ENCODE data around the gene WRAP53.

Gene WRAP53

GRCh38 chr17:7646457-7646856 lies 41.8 kb upstream of the WRAP53 start:
- Histone ChIP-seq H3K9me3 (ENCODE audit: insufficient read depth, low read length) (no peaks in the 10 kb centered on the region), H3K9ac (ENCODE audit: low read length) (no peak overlapping the region), H3K27ac (ENCODE audit: low read length) (no peak overlapping the region), H3K4me2 (ENCODE audit: low read length) (no peak overlapping the region), H3K36me3 (replicated peaks; ENCODE audit: low read depth, low read length) (no peaks in the 10 kb centered on the region), H3K4me1 (ENCODE audit: low read length) (peaks cover 4% of the 10 kb centered on the region; the same call in 1 of the 2 replicates), H2AFZ (ENCODE audit: low read depth, low read length) (no peak overlapping the region), H4K20me1 (ENCODE audit: insufficient read depth, low read length) (no peaks in the 10 kb centered on the region), H3K27me3 (ENCODE audit: low read depth, low read length) (no peaks in the 10 kb centered on the region), H3K4me3 (ENCODE audit: low read length) (no peak overlapping the region), H3K79me2 (ENCODE audit: low read length) (no peaks in the 10 kb centered on the region)
- TF ChIP-seq CTCF (IDR thresholded peaks at IDR 0.05; ENCODE audit: low read depth, low read length) (no peak), EZH2phosphoT487 (IDR thresholded peaks at IDR 0.05; ENCODE audit: low read depth) (no peak)

DNA sequence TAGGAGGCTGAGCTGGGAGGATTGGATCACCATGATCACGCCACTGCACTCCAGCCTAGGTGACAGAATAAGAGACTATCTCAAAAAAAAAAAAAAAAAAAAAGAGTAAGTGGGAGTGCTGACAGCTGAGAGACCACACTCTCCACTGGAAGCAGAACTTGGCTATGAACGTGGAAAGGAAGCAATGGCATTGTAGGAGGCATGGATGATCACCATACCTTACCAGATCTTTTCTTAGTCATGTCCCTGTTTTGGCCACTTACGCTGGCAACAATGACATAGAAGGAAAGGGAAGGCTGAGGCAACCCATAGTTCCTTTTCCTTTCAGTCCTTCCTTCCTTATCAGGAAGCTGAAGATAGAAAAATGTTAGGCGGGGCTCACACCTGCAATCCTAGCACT lies 41.3 kb upstream of the WRAP53 start:
- H3K27me3 ChIP-seq (ENCODE audit: low read depth, low read length), result no peaks in the 10 kb centered on the region
- H3K9ac ChIP-seq (ENCODE audit: low read length), result no peak overlapping the region
- no peak overlapping the region for H3K27ac ChIP-seq (ENCODE audit: low read length)
- no peak overlapping the region for H3K4me2 ChIP-seq (ENCODE audit: low read length)
- H3K9me3 ChIP-seq (ENCODE audit: insufficient read depth, low read length), result no peaks in the 10 kb centered on the region
- TF ChIP-seq CTCF (IDR thresholded peaks at IDR 0.05; ENCODE audit: low read depth, low read length) (no peak), EZH2phosphoT487 (IDR thresholded peaks at IDR 0.05; ENCODE audit: low read depth) (no peak)
- H2AFZ ChIP-seq (ENCODE audit: low read depth, low read length), result no peak overlapping the region
- no peaks in the 10 kb centered on the region for H4K20me1 ChIP-seq (ENCODE audit: insufficient read depth, low read length)
- H3K79me2 ChIP-seq (ENCODE audit: low read length), result no peaks in the 10 kb centered on the region
- H3K4me1 ChIP-seq (ENCODE audit: low read length), result peaks cover 4% of the 10 kb centered on the region; the same call in 1 of the 2 replicates
- no peaks in the 10 kb centered on the region for H3K36me3 ChIP-seq (replicated peaks; ENCODE audit: low read depth, low read length)
- H3K4me3 ChIP-seq (ENCODE audit: low read length), result no peak overlapping the region

DNA sequence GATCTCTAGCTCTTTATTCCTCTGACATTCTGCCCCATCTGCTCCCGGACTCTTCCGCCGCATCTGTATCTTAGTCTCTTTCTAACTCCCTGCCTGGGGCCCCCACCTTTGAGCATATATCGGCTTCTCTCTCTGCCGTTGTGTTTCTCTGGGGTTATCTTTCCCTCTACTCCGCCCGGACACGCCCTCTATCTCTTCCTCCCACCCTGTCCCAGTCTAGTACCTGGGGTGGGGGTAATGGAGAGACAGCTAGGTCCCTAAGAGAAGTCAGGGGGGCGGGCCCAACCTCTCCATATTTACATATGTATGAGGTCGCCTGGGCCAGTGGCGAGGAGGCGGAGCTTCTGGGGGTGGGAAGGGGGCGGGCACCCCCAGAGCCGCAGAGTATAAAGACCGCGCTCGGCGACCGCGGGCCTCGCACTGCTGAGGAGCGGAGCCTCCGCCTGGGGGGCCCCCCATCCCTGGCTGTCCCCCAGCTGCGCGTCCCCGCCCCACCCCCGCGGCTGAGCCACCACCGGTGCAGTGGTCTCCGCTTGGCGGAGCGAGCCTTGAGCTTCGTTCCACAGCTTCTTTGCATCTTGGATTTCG lies 37.7 kb upstream of the WRAP53 start, which contains the start of gene ATP1B2:
Gene ATP1B2, plus strand, starts transcription at position 418 of the 588 bp plus-strand sequence. CDS start 593 bp downstream, outside the sequence.
- Histone ChIP-seq H3K9me3 (ENCODE audit: insufficient read depth, low read length) (no peaks in the 10 kb centered on the region), H3K4me1 (ENCODE audit: low read length) (no peaks in the 10 kb centered on the region), H3K79me2 (ENCODE audit: low read length) (no peaks in the 10 kb centered on the region), H3K4me2 (ENCODE audit: low read length) (no peak within 1 kb of the TSS), H4K20me1 (ENCODE audit: insufficient read depth, low read length) (no peaks in the 10 kb centered on the region), H3K27ac (ENCODE audit: low read length) (no peak within 1 kb of the TSS), H2AFZ (ENCODE audit: low read depth, low read length) (no peak within 1 kb of the TSS), H3K4me3 (ENCODE audit: low read length) (no peak within 1 kb of the TSS), H3K9ac (ENCODE audit: low read length) (no peak within 1 kb of the TSS), H3K36me3 (replicated peaks; ENCODE audit: low read depth, low read length) (no peaks in the 10 kb centered on the region), H3K27me3 (ENCODE audit: low read depth, low read length) (no peaks in the 10 kb centered on the region)
- TF ChIP-seq EZH2phosphoT487 (IDR thresholded peaks at IDR 0.05; ENCODE audit: low read depth) (no peak), CTCF (IDR thresholded peaks at IDR 0.05; ENCODE audit: low read depth, low read length) (no peak)

DNA sequence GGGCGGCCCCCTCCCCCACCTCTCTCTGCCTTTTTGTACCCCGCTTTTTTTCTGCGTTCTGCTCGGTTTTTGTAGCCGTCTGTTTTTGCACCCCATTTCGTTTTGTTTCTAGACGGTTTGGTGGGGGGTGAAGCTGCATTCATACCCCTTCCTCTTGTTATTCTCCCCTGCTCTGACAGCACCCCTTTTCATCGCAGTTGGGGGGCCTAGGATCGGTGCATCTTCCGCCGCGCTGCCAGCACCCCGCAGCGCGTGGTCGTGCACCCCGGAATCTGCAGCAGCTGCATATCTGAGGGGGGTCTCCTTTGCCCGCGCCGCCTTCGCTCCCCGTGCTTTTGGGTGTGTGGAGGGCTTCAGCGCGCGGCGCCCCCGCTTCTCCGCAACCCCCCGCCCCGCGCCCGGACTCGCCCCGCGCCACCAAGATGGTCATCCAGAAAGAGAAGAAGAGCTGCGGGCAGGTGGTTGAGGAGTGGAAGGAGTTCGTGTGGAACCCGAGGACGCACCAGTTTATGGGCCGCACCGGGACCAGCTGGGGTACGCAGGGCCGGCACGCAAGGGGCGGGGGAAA lies 37.1 kb upstream of the WRAP53 start:
- H3K4me3 ChIP-seq (ENCODE audit: low read length), result no peak overlapping the region
- no peaks in the 10 kb centered on the region for H3K4me1 ChIP-seq (ENCODE audit: low read length)
- no peaks in the 10 kb centered on the region for H3K9me3 ChIP-seq (ENCODE audit: insufficient read depth, low read length)
- no peak overlapping the region for H3K27ac ChIP-seq (ENCODE audit: low read length)
- H3K9ac ChIP-seq (ENCODE audit: low read length), result no peak overlapping the region
- no peaks in the 10 kb centered on the region for H4K20me1 ChIP-seq (ENCODE audit: insufficient read depth, low read length)
- H3K79me2 ChIP-seq (ENCODE audit: low read length), result no peaks in the 10 kb centered on the region
- no peaks in the 10 kb centered on the region for H3K27me3 ChIP-seq (ENCODE audit: low read depth, low read length)
- TF ChIP-seq CTCF (IDR thresholded peaks at IDR 0.05; ENCODE audit: low read depth, low read length) (no peak), EZH2phosphoT487 (IDR thresholded peaks at IDR 0.05; ENCODE audit: low read depth) (no peak)
- H3K4me2 ChIP-seq (ENCODE audit: low read length), result no peak overlapping the region
- no peak overlapping the region for H2AFZ ChIP-seq (ENCODE audit: low read depth, low read length)
- no peaks in the 10 kb centered on the region for H3K36me3 ChIP-seq (replicated peaks; ENCODE audit: low read depth, low read length)

Measured in OCI-LY3 (cell line).